ENCODE measurements around the gene CASP9.

DNA sequence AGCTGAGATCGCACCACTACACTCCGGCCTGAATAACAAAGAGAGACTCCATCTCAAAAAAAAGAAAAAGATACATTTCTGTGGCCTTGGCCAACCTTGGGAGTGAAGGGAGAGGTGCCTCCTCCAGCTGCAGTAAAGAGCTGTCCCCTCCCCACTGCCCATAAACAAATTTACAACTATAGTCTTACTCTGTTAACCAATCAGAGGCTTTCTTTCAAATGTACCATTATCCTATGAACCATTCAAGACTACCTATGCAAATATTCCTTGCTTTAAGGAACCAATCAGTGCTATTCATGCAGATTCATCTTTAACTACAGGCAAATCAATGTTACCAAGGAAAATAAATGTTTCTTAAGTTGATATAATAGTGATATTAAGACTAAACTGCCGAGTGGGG is 47.1 kb downstream of the CASP9 start:
- TF ChIP-seq, protein P1, sequence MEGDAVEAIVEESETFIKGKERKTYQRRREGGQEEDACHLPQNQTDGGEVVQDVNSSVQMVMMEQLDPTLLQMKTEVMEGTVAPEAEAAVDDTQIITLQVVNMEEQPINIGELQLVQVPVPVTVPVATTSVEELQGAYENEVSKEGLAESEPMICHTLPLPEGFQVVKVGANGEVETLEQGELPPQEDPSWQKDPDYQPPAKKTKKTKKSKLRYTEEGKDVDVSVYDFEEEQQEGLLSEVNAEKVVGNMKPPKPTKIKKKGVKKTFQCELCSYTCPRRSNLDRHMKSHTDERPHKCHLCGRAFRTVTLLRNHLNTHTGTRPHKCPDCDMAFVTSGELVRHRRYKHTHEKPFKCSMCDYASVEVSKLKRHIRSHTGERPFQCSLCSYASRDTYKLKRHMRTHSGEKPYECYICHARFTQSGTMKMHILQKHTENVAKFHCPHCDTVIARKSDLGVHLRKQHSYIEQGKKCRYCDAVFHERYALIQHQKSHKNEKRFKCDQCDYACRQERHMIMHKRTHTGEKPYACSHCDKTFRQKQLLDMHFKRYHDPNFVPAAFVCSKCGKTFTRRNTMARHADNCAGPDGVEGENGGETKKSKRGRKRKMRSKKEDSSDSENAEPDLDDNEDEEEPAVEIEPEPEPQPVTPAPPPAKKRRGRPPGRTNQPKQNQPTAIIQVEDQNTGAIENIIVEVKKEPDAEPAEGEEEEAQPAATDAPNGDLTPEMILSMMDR (conservative IDR thresholded peaks at IDR 0.05), result no peak
- TF ChIP-seq EZH2 (IDR thresholded peaks at IDR 0.05; ENCODE audit: low read depth), result no peak

Measured in PC-9 (cell line).